ENCODE results near the gene FANK1.

- no peak for TF ChIP-seq CTCF (IDR thresholded peaks at IDR 0.05; ENCODE audit: low read length)
- no peak for TF ChIP-seq EZH2phosphoT487 (IDR thresholded peaks at IDR 0.05; ENCODE audit: low read length)
- TF ChIP-seq EZH2 (optimal IDR thresholded peaks at IDR 0.05; ENCODE audit: low read depth, low read length), result no peak
Observed at GRCh38 chr10:125980521-125981035, 84.2 kb downstream of the FANK1 start.

Data from MM.1S (cell line).